H9 (cell line): ENCODE data around the gene PBX1. TPM values are rescaled to one million over a fixed set of nuclear protein-coding genes. Genes with fewer than 3 reads are reported as not detected.

Experiments used
- DNase-seq: peaks from one replicate; pipeline ENCODE4 v3.0.0-alpha.2; 2017
- H2AFZ ChIP-seq: one replicate; pipeline ENCODE4 v1.6.1; 2013; ENCODE audit warnings: mild to moderate bottlenecking, low read length, control low read depth, moderate library complexity
- H2AK5ac ChIP-seq: 2 replicates; pipeline ENCODE4 v1.6.1; 2013; ENCODE audit warnings: low read length, control low read depth, mixed read lengths; ENCODE audit not compliant: insufficient read length
- H2BK120ac ChIP-seq: one replicate; pipeline ENCODE4 v1.6.1; 2013; ENCODE audit warnings: low read depth, mild to moderate bottlenecking, low read length, control low read depth, inconsistent platforms; ENCODE audit not compliant: poor library complexity, severe bottlenecking
- H2BK12ac ChIP-seq: 2 replicates; pipeline ENCODE4 v1.6.1; 2013; ENCODE audit warnings: low read length, control low read depth, mixed read lengths, low read depth; ENCODE audit not compliant: insufficient read length
- H2BK15ac ChIP-seq: 2 replicates; pipeline ENCODE4 v1.6.1; 2013; ENCODE audit warnings: low read depth, low read length, control low read depth
- H2BK20ac ChIP-seq: one replicate; pipeline ENCODE4 v1.6.1; 2013; ENCODE audit warnings: low read depth, mild to moderate bottlenecking, low read length, control low read depth, inconsistent platforms; ENCODE audit not compliant: poor library complexity, severe bottlenecking
- H2BK5ac ChIP-seq: 2 replicates; pipeline ENCODE4 v1.6.1; 2013; ENCODE audit warnings: low read length, control low read depth, mixed read lengths; ENCODE audit not compliant: insufficient read length
- H3K14ac ChIP-seq: 2 replicates; pipeline ENCODE4 v1.6.1; 2013; ENCODE audit warnings: low read length, control low read depth; ENCODE audit not compliant: insufficient read depth
- H3K18ac ChIP-seq: 2 replicates; pipeline ENCODE4 v1.6.1; 2013; ENCODE audit warnings: low read depth, mild to moderate bottlenecking, mixed read lengths, low read length, control low read depth; ENCODE audit not compliant: insufficient read length
- H3K23ac ChIP-seq: 2 replicates; pipeline ENCODE4 v1.6.1; 2013; ENCODE audit warnings: low read length, control low read depth, mixed read lengths, low read depth; ENCODE audit not compliant: insufficient read length
- H3K23me2 ChIP-seq: 2 replicates; pipeline ENCODE4 v1.6.1; 2013; ENCODE audit warnings: low read depth, mild to moderate bottlenecking, mixed read lengths, low read length, control low read depth; ENCODE audit not compliant: insufficient read length, poor library complexity, severe bottlenecking
- H3K27ac ChIP-seq: 2 replicates; pipeline ENCODE4 v1.5.1; 2013; ENCODE audit warnings: low read length, control low read depth, mixed read lengths, low read depth; ENCODE audit not compliant: insufficient read length
- H3K27me3 ChIP-seq: 2 replicates; pipeline ENCODE4 v1.6.1; 2013; ENCODE audit warnings: low read length, control low read depth, inconsistent platforms; ENCODE audit not compliant: insufficient read depth
- H3K4ac ChIP-seq: 2 replicates; pipeline ENCODE4 v1.6.1; 2013; ENCODE audit warnings: low read depth, mild to moderate bottlenecking, control low read depth, inconsistent platforms, low read length, moderate library complexity
- H3K4me1 ChIP-seq: 2 replicates; pipeline ENCODE4 v1.6.1; 2013; ENCODE audit warnings: low read length, control low read depth, inconsistent platforms; ENCODE audit not compliant: insufficient read depth
- H3K4me2 ChIP-seq: 2 replicates; pipeline ENCODE4 v1.6.1; 2013; ENCODE audit warnings: low read length, control low read depth, mixed read lengths; ENCODE audit not compliant: insufficient read length, insufficient read depth
- H3K56ac ChIP-seq: 2 replicates; pipeline ENCODE4 v1.6.1; 2013; ENCODE audit warnings: low read depth, mild to moderate bottlenecking, mixed read lengths, low read length, control low read depth; ENCODE audit not compliant: insufficient read length
- H3K79me1 ChIP-seq: 2 replicates; pipeline ENCODE4 v1.6.1; 2013; ENCODE audit warnings: low read depth, mild to moderate bottlenecking, moderate library complexity, low read length, control low read depth, inconsistent platforms; ENCODE audit not compliant: insufficient read depth, poor library complexity, severe bottlenecking
- H3K79me2 ChIP-seq: 2 replicates; pipeline ENCODE4 v1.6.1; 2013; ENCODE audit warnings: low read length, control low read depth, inconsistent platforms; ENCODE audit not compliant: insufficient read depth
- H3K9ac ChIP-seq: 2 replicates; pipeline ENCODE4 v1.6.1; 2013; ENCODE audit warnings: low read length, control low read depth, mixed read lengths; ENCODE audit not compliant: insufficient read length; ENCODE audit errors: extremely low read depth
- H3K9me3 ChIP-seq: one replicate; pipeline ENCODE4 v1.6.1; 2013; ENCODE audit warnings: low read depth, low read length, inconsistent platforms; ENCODE audit not compliant: control insufficient read depth
- H3T11ph ChIP-seq: one replicate; pipeline ENCODE4 v1.6.1; 2013; ENCODE audit warnings: mild to moderate bottlenecking, low read length, control low read depth, inconsistent platforms
- H4K20me1 ChIP-seq: one replicate; pipeline ENCODE4 v1.6.1; 2013; ENCODE audit not compliant: control insufficient read depth, insufficient read length, insufficient read depth
- H4K5ac ChIP-seq: 2 replicates; pipeline ENCODE4 v1.6.1; 2013; ENCODE audit warnings: low read depth, mild to moderate bottlenecking, mixed read lengths, low read length, control low read depth; ENCODE audit not compliant: insufficient read length
- H4K8ac ChIP-seq: replicated peaks from 2 replicates; pipeline ENCODE4 v1.6.1; 2013; ENCODE audit warnings: low read length, control low read depth, mixed read lengths, low read depth; ENCODE audit not compliant: insufficient read length
- H4K91ac ChIP-seq: 2 replicates; pipeline ENCODE4 v1.6.1; 2013; ENCODE audit warnings: low read depth, mild to moderate bottlenecking, moderate library complexity, mixed read lengths, low read length, control low read depth; ENCODE audit not compliant: insufficient read length
- H3K27ac Mint-ChIP-seq, 3 experiments: 2 replicates in 2 of 3; 3 replicates in 1 of 3; pipeline ENCODE4 v1.8.0; 2020 to 2021; ENCODE audit warnings: mixed read lengths in 3 of 3, mild to moderate bottlenecking in 1 of 3, moderate library complexity in 1 of 3
- H3K27me3 Mint-ChIP-seq: 2 replicates; pipeline ENCODE4 v1.8.0; 2021; ENCODE audit warnings: low read depth, mild to moderate bottlenecking, moderate library complexity, mixed read lengths
- H3K36me3 Mint-ChIP-seq, 3 experiments: 2 replicates in 2 of 3; 3 replicates in 1 of 3; pipeline ENCODE4 v1.8.0; 2020 to 2021; ENCODE audit warnings: low read depth in 3 of 3, mixed read lengths in 3 of 3; ENCODE audit not compliant: insufficient read depth in 1 of 3
- H3K4me1 Mint-ChIP-seq, 2 experiments: 2 replicates each; pipeline ENCODE4 v1.8.0; 2020; ENCODE audit warnings: mixed read lengths in 2 of 2
- H3K4me3 Mint-ChIP-seq, 2 experiments: 2 replicates in 1 of 2; 3 replicates in 1 of 2; pipeline ENCODE4 v1.8.0; 2020 to 2021; ENCODE audit warnings: mild to moderate bottlenecking in 2 of 2, mixed read lengths in 2 of 2, moderate library complexity in 1 of 2
- H3K9me3 Mint-ChIP-seq, 2 experiments: 2 replicates in 1 of 2; 3 replicates in 1 of 2; pipeline ENCODE4 v1.8.0; 2020; ENCODE audit warnings: mild to moderate bottlenecking in 2 of 2, mixed read lengths in 2 of 2, moderate library complexity in 1 of 2
- WGBS: extraction: QIAGEN DNeasy Blood & Tissue Kit; methylation state at CpG from one replicate; pipeline ENCODE4 v1.1.7; 2013; ENCODE audit warnings: missing lambda C conversion rate, low lambda C conversion rate, mixed read lengths; ENCODE audit not compliant: insufficient read length; ENCODE audit errors: extremely low coverage; 5-methylcytosine and 5-hydroxymethylcytosine counted together
- total RNA-seq: library from RNA; stranded (reverse); gene quantifications from 2 replicates; pipeline ENCODE4 v1.2.1, GENCODE V29; 2021
- TF ChIP-seq, protein P1 (sequence below): fragments of 200-600 bp; sonication (generic); conservative IDR thresholded peaks from 3 replicates; pipeline ENCODE4 v1.8.0; 2021; ENCODE audit warnings: antibody characterized with exemption, mild to moderate bottlenecking

Gene PBX1
- total RNA-seq, 1 experiment from 2014 or later: 142 TPM

DNA sequence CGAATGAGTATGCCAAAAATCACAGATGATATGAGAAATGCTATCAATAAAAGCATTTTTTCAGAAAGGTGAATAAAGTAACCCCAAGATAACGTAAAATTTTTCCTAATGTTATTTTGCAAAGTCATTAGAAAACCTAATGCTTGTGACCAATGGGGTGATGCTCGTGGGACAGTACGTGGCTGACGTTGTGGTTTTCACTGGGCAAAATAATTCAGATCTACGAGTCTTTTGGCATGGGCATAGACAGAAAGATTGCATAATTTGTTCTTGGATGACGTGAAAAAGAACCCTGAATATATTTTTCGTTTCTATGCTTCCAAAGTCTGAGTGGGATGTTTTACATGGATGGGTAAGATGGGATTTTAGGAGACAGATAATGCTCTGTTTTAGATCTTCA lies 71.0 kb downstream of the PBX1 start:
- no peak overlapping the region for H2BK120ac ChIP-seq
- no peak overlapping the region for H3T11ph ChIP-seq
- Mint-ChIP-seq H3K4me1 (peaks cover 57 to 62% of the 10 kb centered on the region in 2 experiments), H3K4me3 (no peak overlapping the region), H3K27me3 (no peaks in the 10 kb centered on the region), H3K36me3 (peaks cover 6 to 22% (median 21%) of the 10 kb centered on the region in 3 experiments; a peak in 6 of 7 replicates), H3K27ac (peak overlapping the region in 2 of 3 experiments; percentile 27 to 32; a peak in 2 of 7 replicates), H3K9me3 (no peaks in the 10 kb centered on the region)
- no CpG with 5 or more reads among the region's 8 CpGs for WGBS
- no peak overlapping the region for H2AFZ ChIP-seq
- H3K79me2 ChIP-seq: peaks cover 3% of the 10 kb centered on the region; the same call in 1 of the 2 replicates
- H3K56ac ChIP-seq: no peak overlapping the region
- H3K4me1 ChIP-seq: peaks cover 9% of the 10 kb centered on the region; the same call in 1 of the 2 replicates
- H3K9me3 ChIP-seq: no peaks in the 10 kb centered on the region
- H4K5ac ChIP-seq: no peak overlapping the region
- no peak overlapping the region for H2BK5ac ChIP-seq
- no peaks in the 10 kb centered on the region for H4K20me1 ChIP-seq
- no peak overlapping the region for H3K4ac ChIP-seq
- H3K4me2 ChIP-seq: no peak overlapping the region
- no peak overlapping the region for H3K9ac ChIP-seq
- no peak overlapping the region for H4K91ac ChIP-seq
- TF ChIP-seq, protein P1, sequence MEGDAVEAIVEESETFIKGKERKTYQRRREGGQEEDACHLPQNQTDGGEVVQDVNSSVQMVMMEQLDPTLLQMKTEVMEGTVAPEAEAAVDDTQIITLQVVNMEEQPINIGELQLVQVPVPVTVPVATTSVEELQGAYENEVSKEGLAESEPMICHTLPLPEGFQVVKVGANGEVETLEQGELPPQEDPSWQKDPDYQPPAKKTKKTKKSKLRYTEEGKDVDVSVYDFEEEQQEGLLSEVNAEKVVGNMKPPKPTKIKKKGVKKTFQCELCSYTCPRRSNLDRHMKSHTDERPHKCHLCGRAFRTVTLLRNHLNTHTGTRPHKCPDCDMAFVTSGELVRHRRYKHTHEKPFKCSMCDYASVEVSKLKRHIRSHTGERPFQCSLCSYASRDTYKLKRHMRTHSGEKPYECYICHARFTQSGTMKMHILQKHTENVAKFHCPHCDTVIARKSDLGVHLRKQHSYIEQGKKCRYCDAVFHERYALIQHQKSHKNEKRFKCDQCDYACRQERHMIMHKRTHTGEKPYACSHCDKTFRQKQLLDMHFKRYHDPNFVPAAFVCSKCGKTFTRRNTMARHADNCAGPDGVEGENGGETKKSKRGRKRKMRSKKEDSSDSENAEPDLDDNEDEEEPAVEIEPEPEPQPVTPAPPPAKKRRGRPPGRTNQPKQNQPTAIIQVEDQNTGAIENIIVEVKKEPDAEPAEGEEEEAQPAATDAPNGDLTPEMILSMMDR: no peak
- no peak overlapping the region for H4K8ac ChIP-seq
- no peak overlapping the region for H3K23ac ChIP-seq
- no peak overlapping the region for H3K18ac ChIP-seq
- no peaks in the 10 kb centered on the region for H3K27me3 ChIP-seq
- H2BK15ac ChIP-seq: no peak overlapping the region
- no peak overlapping the region for H3K27ac ChIP-seq
- no peak overlapping the region for H2AK5ac ChIP-seq
- H3K23me2 ChIP-seq: no peaks in the 10 kb centered on the region
- no peak overlapping the region for H3K14ac ChIP-seq
- peaks cover 6% of the 10 kb centered on the region for H3K79me1 ChIP-seq
- no peak for DNase-seq
- no peak overlapping the region for H2BK12ac ChIP-seq
- no peak overlapping the region for H2BK20ac ChIP-seq
